ENCODE data around the gene COL20A1.

DNA sequence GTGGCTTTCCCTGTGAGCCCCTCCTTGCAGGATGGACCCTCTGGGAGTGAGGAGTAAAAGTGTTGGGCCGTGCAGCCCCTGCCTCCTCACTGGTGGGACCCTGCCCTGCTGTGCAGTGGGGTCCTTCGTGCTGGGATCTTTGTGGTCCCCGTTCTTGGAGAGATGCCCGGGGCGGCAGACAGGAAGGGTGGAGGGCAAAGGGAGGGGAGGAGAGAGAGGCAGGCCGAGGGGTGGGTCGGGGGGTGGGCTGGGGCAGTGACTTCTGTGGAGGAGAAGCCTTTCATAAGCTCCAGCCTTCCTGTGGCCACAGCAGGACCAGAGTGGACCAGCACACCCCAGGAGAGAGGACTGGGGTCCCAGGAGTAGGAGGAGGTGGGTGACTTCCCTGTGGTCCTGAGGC, at the start of gene COL20A1:
- TF ChIP-seq, protein P1, sequence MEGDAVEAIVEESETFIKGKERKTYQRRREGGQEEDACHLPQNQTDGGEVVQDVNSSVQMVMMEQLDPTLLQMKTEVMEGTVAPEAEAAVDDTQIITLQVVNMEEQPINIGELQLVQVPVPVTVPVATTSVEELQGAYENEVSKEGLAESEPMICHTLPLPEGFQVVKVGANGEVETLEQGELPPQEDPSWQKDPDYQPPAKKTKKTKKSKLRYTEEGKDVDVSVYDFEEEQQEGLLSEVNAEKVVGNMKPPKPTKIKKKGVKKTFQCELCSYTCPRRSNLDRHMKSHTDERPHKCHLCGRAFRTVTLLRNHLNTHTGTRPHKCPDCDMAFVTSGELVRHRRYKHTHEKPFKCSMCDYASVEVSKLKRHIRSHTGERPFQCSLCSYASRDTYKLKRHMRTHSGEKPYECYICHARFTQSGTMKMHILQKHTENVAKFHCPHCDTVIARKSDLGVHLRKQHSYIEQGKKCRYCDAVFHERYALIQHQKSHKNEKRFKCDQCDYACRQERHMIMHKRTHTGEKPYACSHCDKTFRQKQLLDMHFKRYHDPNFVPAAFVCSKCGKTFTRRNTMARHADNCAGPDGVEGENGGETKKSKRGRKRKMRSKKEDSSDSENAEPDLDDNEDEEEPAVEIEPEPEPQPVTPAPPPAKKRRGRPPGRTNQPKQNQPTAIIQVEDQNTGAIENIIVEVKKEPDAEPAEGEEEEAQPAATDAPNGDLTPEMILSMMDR (IDR thresholded peaks at IDR 0.05 in 8 of 11, conservative IDR thresholded peaks at IDR 0.05 in 3 of 11), result no peak
- no peak for TF ChIP-seq POLR2A (IDR thresholded peaks at IDR 0.05)
- TF ChIP-seq POLR2AphosphoS5 (IDR thresholded peaks at IDR 0.05), result no peak

Data from spleen (tissue), 7 donors.